PC-3 (cell line): ENCODE measurements around the gene SLC6A18.

ENCODE experiments used
- CTCF ChIP-seq: fragments of 300-600 bp; sonication (generic); conservative IDR thresholded peaks from 2 replicates; pipeline ENCODE4 v1.5.1; 2017; ENCODE audit warnings: antibody characterized with exemption, low read depth, mild to moderate bottlenecking, low read length
- EZH2 ChIP-seq: fragments of 300-600 bp; sonication (generic); IDR thresholded peaks from one replicate; pipeline ENCODE4 v1.6.1; 2017; ENCODE audit warnings: antibody characterized with exemption, mild to moderate bottlenecking, low read length; ENCODE audit not compliant: unreplicated experiment
- EZH2phosphoT487 ChIP-seq: fragments of 300-600 bp; sonication (generic); IDR thresholded peaks from 2 replicates; pipeline ENCODE4 v1.6.1; 2018; ENCODE audit warnings: mild to moderate bottlenecking, antibody characterized with exemption, low read length, borderline replicate concordance

- TF ChIP-seq CTCF (no peak), EZH2 (no peak), EZH2phosphoT487 (no peak)
Observed at GRCh38 chr5:1187950-1188334, 37.2 kb upstream of the SLC6A18 start.
